GM23248 (cell line): ENCODE data around the gene ELFN1.

Experiments
- EZH2 ChIP-seq: fragments of 200-600 bp; sonication (generic); IDR thresholded peaks from 2 replicates; pipeline ENCODE4 v1.6.1; 2018; ENCODE audit warnings: antibody characterized with exemption, mild to moderate bottlenecking; ENCODE audit not compliant: insufficient read depth, poor library complexity, severe bottlenecking
- EZH2phosphoT487 ChIP-seq: fragments of 200-600 bp; sonication (generic); IDR thresholded peaks from 2 replicates; pipeline ENCODE4 v1.6.1; 2018; ENCODE audit warnings: antibody characterized with exemption, moderate library complexity, mild to moderate bottlenecking, low read depth; ENCODE audit not compliant: insufficient read depth

- TF ChIP-seq EZH2phosphoT487 (no peak), EZH2 (no peak)
Observed at GRCh38 chr7:1733206-1733907, 63.3 kb downstream of the ELFN1 start.
